Mammary epithelial cell (primary cell): ENCODE results near the gene ATXN10.

Experiments used
- EZH2 ChIP-seq: IDR thresholded peaks from 2 replicates; pipeline ENCODE4 v1.6.1; 2012; ENCODE audit warnings: low read length, inconsistent platforms, borderline replicate concordance
- TF ChIP-seq, protein P1 (sequence below), 2 donors: IDR thresholded peaks in 1 of 2; conservative IDR thresholded peaks in 1 of 2; 2 replicates each; pipeline ENCODE4 v1.5.1; 2011 to 2012; ENCODE audit warnings: inconsistent platforms in 2 of 2, low read length in 2 of 2, mild to moderate bottlenecking in 2 of 2, control low read depth in 1 of 2, low read depth in 1 of 2; ENCODE audit not compliant: insufficient read depth in 1 of 2; ENCODE audit errors: extremely low read depth in 1 of 2

DNA sequence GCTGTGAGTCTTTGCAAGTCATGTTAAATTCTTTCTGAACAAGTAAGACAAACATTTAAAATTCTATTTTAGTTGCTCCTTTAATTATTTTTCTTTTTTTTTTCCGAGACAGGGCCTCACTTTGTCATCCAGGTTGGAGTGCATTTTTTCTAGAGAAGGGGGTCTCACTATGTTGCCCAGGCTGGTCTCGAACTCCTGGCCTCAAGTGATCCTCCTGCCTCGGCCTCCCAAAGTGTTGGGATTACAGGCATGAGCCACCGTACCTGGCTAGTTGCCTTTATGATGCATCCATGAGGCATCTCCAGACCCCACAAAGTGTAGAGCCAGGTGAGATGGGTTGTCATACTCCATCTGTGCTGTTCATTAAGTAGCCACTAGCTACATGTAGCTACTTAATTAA lies 4.4 kb downstream of the ATXN10 start:
- TF ChIP-seq, protein P1, sequence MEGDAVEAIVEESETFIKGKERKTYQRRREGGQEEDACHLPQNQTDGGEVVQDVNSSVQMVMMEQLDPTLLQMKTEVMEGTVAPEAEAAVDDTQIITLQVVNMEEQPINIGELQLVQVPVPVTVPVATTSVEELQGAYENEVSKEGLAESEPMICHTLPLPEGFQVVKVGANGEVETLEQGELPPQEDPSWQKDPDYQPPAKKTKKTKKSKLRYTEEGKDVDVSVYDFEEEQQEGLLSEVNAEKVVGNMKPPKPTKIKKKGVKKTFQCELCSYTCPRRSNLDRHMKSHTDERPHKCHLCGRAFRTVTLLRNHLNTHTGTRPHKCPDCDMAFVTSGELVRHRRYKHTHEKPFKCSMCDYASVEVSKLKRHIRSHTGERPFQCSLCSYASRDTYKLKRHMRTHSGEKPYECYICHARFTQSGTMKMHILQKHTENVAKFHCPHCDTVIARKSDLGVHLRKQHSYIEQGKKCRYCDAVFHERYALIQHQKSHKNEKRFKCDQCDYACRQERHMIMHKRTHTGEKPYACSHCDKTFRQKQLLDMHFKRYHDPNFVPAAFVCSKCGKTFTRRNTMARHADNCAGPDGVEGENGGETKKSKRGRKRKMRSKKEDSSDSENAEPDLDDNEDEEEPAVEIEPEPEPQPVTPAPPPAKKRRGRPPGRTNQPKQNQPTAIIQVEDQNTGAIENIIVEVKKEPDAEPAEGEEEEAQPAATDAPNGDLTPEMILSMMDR (conservative IDR thresholded peaks at IDR 0.05 in 1 of 2, IDR thresholded peaks at IDR 0.05 in 1 of 2; ENCODE audit: extremely low read depth in 1 of 2, insufficient read depth in 1 of 2, low read depth in 1 of 2, low read length in 2 of 2), result no peak
- TF ChIP-seq EZH2, result no peak
